Measurements from ENCODE around the gene LENG8.

The LENG8 gene

DNA sequence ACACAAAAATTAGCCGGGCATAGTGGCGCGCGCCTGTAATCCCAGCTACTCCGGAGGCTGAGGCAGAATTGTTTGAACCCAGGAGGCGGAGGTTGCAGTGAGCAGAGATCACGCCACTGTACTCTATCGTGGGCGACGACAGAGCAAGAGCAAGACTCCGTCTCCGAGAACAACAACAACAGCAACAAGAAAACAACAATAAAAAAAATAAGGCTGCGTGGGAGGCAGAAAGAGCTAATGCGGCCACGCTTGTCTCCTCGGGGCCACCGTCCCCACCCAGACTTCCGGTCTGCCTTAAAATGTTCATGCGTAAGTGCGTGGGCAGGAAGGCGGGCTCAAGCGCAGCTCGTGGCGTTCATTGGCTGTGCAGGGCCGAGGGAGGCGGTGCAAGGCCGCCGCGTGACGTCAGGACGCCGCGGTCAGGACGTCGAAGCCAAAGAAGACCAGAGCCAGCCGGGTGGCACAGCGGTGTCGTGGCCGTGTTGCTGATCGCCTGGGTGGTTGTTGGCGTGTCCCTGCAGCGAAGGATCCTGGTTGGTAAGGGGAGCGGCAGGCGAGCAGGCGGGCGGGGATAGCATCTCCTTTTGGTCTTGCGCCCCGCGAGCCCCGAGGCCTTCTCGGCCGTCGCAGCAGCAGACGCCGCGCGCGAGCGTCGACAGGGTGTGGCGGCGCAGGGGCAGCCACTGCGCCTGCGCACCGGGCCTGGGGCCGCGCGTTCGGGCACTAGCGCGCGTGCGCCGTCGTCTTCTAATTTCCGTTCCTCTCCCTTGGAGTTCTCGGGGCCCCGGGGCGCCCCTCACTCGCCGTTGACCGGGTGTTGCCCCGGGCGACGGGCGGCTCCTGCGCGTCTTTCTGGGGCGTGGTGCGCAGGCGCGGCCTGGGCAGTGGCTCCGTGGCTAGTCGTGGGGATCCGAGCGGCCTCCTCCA is at the start of gene LENG8:
TSS of gene LENG8 (plus strand) at position 426 of the 927 bp plus-strand sequence. CDS start 2,146 bp downstream, outside the sequence.
- peak; percentile 84 for FAIRE-seq

DNA sequence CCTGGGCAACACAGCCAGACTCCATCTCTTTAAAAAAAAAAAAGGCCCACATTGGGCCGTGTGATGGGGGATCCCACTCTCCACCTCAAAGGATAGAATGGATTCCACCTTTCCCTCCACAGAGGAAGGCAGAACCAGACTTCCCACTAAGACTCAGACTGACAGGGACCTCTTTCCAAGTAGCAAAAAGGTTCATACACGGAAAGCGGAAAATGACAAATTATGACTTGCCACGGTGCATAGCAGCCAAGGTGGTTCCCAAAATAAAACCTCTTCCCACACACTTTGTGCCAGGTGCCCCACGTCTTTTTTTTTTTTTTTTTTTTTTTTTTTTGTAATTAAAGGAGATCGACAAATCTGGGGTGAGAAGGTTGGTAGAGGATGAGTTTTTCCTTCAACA is 48.1 kb upstream of the LENG8 start:
- FAIRE-seq = no peak

DNA sequence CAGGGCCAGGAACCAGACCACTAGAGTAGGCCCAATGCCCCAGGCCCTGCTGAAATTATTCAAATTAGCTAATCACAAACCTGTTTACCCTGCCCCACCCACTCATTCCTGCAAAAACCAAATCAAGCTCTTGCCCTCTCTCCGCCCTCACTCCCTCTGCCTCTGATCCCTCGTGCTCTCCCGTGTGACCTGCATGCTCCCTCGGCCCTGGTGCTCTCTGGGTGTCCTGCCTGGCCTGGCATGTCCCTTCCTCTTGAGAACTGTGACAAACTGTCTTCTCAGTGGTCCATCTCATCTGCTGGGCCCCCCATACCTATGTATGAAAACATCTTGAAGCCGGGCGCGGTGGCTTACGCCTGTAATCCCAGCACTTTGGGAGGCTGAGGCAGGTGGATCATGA is 45.9 kb upstream of the LENG8 start:
- FAIRE-seq = no peak

DNA sequence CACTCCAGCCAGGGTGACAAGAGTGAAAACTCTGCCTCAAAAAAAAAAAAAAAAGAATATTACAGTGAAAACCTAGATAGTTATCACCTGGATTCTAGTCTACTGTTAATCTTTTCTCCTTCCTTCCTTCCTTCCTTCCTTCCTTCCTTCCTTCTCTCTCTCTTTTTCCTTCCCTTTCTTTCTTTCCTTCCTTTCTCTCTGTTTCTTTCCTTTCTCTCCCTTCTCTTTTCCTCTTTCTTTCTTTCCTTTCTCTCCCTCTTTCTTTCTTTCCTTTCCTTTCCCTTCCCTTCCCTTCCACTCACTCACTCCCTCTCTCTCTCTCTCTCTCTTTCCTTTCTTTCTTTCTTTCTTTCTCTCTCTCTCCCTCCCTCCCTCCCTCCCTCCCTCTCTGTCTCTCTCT is 43.4 kb upstream of the LENG8 start:
- FAIRE-seq = no peak

DNA sequence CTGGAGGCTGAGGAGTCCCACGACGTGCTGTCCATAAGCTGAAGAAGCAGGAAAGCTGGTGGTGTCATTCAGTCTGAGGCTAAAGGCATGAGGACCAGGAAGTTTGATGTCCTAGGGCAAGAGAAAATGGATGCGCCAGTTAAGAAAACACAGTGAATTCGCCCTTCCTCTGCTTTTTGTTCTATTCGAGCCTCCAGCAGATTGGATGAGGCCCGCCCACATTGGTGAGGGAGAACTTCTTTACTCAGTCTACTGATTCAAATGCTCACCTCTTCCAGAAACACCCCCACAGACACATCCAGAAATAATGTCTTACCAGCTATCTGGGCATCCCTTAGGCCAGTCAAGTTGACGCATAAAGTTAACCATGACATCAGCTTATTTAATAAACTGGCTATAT is 41.2 kb upstream of the LENG8 start:
- no peak for FAIRE-seq

DNA sequence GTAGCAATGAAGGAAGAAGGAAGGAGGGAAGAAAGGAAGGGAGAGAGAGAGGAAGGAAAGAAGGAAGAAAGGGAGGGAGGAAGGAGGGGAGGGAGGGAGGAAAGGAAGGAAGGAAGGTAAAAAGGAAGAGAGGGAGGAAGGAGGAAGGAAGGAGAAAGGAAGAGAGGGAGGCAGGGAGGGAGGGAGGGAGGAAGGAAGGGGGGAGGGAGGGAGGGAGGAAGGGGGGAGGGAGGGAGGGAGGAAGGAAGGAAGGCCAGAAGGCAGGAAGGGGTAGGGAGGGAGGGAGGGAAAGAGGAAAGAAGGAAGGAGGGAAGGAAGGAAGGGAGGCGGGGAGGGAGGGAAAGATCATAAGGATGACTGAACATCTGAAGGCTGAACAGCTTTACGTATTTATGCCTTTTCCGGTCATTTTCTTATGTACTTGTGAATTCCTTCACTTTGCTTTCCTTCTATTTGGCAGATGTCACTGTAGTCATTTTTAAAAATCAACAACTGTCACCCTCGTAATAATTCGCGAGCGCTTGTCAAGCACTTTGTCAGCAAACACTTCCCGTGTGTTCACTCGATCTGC is 40.5 kb upstream of the LENG8 start:
- FAIRE-seq = no peak

DNA sequence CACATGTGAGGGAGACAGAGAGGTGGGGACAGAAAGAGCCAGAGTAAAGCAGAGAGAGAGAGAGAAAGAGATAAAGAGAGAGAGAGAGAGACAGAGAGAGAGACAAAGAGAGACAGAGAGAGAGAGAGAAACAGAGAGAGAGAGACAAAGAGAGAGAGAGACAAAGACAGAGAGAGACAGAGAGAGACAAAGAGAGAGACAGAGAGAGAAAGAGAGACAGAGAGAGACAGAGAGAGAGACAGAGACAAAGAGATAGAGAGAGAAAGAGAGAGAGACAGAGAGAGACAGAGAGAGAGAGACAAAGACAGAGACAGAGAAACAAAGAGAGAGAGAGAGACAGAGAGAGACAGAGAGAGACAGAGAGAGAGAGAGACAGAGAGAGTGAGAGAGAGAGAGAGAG is 38.0 kb upstream of the LENG8 start:
- no peak for FAIRE-seq

DNA sequence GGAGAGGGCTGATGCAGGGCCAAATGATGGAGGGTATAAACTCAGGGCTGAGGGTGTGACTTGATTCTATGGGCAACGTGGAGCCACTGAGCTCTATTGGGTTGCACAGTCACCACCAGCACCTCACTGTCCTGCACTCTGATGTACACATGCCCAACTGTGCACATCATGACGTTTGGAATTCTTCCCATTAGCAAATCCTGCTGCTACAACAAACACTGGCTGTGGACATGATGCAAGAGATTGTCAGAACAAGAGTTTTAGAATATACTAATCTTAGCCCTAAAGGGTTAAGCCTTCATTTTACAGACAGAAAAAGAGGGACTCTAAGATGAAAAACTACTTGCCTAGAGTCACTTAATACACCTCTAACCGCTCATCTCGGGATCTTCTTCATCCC is 36.1 kb upstream of the LENG8 start:
- no peak for FAIRE-seq

DNA sequence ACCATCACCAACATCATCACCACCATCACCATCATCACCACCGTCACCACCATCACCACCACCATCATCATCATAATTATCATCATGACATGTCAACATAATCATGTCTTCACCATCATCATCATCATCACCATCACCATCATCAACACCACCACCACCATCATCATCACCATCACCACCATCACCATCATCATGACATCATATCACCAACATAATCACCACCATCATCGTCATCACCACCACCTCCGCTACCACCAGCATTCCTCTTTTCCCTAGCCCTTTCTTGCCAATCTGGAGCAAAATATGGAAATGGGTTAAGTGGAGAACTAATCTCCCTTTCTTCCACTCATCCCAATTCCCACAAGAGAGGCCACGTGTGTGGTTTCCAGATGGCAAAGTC is 34.8 kb upstream of the LENG8 start:
- FAIRE-seq = no peak

DNA sequence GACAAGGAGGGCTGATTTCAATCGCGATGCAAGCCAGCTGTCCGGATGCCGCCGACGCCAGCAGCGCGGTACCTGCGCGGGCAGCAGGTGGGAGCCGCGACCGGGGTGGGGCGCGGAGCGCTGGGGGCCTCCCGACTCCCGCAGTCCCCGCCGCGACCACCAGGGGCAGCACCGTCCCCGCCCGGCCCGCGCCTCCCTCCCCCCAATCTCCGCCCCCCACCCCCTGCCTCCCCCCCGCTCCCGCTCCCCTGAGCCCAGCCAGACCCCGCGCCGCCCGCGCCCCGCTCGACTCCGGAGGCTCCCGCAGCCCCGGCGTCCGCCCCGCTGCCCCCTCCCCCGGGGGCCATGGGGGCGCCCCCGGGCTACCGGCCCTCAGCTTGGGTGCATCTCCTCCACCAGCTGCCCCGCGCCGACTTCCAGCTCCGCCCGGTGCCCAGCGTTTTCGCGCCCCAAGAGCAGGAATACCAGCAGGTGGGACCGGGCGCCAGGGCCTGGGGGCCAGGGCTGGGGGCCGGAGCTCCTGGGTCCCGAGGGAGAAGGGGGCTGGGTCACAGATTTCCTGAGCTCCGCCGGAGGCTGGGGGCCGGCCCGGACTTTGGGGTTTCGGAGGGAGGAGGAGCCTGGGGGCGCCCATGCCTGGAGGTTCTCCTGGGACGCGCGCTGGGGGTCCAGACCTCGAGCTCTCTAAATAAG is 33.6 kb upstream of the LENG8 start, which contains the start of gene TTYH1:
TSS of gene TTYH1 (plus strand) at position 257 of the 693 bp plus-strand sequence. CDS start at position 346, 89 bp downstream.
- FAIRE-seq = no peak

DNA sequence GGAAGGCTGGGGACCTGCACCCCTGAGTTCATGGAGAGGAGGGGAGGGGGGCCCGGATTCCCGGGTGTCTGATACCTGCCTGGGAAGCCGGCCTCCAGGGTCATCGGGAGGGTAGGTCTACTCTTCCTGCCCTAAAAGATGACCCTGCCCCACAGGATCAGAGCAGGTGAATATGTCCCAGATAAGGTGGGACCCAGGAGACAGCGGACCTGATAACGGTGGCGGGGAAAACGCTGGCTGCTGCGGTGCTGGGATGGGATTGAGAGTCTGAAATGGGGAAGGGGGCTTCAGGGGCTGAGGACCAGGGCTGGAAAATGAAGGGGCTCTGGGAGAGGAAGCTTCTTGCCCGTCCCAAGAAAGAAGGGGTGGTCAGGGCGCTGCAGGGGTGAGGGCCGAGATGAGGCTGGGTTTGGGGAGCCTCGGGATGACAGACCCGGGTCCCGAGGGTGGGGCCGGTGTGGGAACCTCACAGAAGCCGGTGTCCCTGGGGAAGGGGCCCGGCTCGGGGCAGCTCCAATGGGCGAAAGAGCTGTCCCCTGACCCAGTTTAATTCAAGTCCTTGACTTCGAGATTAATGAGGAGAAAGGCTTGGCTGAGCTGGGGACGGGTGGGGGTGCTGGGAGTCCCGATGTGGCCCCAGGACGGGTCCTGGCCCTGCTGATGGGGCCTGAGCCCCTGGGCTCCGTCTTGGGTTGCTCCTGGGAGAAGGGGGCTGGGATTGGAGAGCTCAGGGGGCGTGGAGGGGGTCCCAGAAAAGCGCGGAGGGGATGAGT is 32.9 kb upstream of the LENG8 start:
- no peak for FAIRE-seq

DNA sequence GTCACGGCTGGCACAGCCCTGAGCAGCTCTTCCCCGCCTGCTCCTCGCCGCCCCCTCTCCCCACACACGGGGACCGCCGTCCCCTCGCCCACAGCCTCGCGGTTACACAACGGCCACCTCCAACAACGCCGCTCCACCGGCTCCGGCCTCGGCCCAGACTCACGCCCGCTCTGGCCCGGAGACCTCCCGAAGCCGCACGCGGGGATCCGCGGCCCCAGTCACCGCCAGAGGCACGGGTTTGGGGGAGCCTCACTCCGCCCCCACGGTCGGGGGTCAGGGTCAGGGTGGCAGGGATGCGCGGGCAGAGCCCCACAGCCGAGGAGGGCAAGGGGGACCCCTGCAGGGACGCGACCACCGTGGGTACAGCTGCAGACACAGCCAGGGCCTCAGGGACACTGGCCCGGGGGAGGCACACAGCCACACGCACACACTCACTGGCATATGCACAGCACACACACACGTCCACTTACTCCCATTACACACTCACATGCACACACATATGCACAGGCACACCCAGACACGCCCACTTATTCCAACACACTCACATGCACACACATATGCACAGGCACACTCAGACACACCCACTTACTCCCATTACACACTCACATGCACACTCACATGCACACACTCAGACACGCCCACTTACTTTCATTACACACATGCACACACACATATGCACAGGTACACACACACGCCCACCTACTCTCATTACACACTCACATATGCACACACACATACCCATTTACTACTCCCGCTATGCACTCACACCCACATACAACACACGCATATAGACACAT is 32.1 kb upstream of the LENG8 start:
- FAIRE-seq = no peak

DNA sequence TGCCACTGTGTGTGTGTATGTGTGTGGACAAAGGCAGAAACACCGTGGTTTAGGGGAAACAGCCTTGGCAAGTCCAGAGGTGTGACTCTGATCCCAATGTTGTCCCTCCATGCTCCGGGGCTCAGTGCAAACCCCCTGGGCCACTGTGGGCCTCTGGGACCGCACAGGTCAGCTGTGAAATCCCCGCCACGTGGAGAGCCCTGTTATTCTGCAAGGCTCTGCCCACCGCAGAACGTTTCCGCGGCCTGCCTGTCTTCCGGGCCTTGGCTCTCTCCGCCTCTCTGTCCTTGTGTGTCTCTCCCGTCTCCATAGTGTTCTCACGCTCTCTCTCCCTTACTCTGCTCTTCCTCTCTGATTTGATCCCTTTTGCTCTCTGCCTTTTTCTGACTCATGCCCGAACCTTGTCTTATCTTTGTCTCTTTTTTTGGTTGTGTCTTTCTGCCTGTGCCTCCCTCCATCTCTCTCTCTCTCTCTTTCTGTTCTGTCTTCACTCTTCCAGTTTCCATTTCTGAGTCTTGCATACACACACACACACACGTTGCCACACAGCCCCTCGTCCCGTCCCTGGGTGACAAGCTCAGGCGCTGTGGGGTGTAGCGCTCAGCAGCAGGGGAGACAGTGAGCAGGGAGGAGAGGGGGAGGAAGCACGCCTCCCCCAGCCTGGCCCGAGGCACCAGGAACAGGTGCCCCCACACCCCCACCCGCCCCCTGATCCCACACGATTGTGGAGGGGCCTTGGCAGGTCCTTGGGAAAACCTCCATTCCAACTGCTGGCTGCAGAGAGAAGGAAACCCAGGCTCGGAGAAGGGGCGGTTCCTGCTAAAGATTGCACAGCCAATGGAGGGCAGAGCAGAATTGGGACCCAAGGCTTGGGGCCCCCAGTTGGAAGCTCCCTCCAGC is 30.7 kb upstream of the LENG8 start:
- FAIRE-seq = no peak

DNA sequence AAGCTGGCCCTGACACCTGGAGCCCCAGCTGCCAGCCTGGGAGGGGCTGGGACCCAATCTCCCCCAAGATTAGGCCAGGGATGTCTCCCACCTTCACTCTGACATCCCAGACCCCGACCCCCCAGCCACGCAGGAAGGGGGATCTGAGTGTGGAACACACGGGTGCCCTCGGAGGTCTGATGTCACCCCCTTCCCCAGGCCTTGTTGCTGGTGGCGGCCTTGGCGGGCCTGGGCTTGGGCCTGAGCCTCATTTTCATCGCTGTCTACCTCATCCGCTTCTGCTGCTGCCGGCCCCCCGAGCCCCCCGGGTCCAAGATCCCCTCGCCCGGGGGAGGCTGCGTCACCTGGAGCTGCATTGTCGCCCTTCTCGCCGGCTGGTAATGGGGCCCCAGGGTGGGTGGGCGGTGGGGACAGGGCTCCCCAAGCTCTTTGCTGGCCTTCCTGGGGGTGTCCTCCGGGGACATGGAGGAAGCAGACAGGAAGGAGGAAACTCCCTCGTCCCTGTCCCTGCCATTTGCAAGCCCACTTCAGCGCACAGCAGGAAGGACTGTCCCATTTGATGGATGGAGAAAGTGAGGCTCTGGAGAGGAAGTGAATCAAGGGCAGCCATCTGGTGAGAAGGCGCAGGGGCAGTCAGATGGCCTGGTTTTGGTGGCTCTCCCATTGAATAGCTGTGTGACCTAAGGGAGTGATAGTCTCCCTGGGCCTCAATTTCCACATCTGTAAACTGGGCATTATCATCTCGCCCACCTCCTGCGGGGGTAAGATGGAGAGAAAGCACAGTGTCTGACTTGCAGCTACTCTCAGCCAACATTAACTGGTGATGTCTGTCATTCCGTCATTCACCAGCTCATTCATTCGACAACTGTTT is 29.8 kb upstream of the LENG8 start:
- no peak for FAIRE-seq

DNA sequence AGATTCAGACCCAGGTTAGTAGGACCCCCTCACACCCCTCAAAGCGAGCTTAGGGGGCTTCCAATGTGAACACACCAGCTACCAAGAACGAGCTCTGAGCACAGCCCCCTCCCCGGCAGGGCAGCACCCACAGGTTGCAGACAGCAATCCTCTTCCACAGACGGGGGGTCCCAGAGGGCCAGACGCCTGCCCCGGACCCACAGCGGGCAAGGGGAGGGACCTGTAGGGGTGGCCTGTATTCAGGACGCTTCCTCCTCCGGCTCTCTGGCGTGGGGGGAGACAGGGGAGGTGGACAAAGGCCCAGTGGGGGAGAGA is 29.0 kb upstream of the LENG8 start:
- FAIRE-seq = no peak

DNA sequence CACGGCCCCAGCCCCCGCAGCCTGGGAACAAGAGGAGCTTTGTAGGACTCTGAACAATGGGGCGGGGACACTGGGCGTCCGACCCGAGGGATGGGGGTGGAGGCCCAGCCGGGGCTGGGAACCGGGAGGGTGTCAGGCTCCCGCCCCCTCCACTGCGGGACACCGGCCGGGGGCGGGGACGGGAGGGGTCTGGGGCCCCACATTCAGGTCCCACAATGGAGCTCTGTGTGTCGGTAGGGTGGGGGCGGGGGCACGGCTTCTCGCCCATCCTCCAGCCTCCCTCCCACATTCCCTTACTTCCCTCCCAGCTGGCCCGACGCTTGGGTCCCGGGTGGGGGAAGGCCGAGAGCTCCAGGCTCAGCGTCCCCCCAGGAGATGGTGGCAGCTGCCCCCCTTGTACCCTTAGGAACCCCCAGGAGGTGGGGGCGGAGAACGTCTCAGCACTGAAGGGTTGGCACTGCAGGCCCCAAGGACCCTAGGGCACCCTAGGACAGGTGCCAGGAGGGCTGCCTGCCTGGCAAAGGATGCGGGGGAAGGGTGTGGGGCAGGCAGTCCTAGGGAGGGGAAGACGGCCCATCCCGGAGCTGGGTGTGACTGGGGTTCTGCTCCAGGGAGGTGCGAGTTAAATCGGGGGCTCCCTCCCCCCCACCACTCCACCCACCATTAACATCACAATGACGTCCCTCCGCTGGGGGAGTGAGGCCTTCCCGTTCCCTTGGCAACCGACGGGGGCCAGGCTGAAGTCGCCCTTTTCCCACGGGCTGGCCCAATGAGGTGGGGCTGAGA is 28.4 kb upstream of the LENG8 start:
- no peak for FAIRE-seq

DNA sequence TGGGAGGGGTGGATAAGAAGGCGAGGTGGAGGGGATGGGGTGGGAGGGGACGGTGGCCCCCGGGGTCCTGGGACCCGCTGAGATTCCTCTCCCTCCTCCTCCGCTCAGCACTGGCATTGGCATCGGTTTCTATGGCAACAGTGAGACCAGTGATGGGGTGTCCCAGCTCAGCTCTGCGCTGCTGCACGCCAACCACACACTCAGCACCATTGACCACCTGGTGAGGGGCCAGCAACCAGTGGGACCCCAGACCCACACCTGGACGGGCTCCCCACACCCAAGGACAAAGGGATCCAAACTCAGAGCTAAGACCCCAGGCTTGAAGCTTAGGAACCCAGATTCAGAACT is 27.9 kb upstream of the LENG8 start:
- FAIRE-seq = no peak

DNA sequence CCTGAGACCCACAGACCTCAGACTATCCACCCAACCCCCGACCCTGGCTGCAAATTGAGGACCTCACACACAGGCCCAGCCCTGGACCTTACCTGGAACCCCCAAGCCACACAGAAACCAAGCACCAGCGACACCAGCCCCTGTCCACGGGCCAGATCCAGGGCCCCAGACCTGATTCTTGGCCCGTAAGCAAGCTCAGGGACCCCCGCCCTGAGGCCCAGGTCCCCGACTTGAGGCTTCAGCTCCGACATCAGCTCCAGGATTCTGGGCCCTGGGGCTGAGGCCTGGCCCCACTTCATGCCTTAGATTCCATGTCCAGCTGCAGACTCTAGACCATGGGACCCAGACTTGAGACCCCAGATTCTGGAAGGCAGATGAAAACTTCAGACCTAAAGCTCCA is 27.5 kb upstream of the LENG8 start:
- FAIRE-seq = no peak

DNA sequence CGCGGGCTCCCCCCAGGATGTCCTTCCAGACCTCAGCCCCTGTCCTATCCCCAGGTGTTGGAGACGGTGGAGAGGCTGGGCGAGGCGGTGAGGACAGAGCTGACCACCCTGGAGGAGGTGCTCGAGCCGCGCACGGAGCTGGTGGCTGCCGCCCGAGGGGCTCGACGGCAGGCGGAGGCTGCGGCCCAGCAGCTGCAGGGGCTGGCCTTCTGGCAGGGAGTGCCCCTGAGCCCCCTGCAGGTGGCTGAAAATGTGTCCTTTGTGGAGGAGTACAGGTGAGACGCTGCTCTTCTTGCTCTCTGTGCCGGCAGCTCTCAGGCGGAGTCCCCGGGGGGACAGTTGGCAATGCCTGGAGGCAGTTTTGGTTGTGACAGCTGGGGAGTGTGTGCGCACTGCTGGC is 26.9 kb upstream of the LENG8 start:
- FAIRE-seq = no peak

Data from endometrium (tissue), 2 donors.